Lower lobe of right lung (tissue), 2 donors: ENCODE results near the gene WDR59. TPM values are rescaled to one million over a fixed set of nuclear protein-coding genes. Genes with fewer than 3 reads are reported as not detected.

Source experiments
- ATAC-seq, 2 donors: fragments of 200-7000 bp; cut with Tn5 transposase; one replicate each; pipeline ENCODE4 v1.9.1; 2020 to 2022; ENCODE audit warnings: mild to moderate bottlenecking in 2 of 2, moderate library complexity in 2 of 2
- DNase-seq: peaks from one replicate; pipeline ENCODE4 v3.0.0-alpha.2; 2020
- H3K27ac ChIP-seq: fragments of 200-600 bp; one replicate; pipeline ENCODE4 v1.8.0; 2022
- H3K27me3 ChIP-seq: fragments of 200-600 bp; one replicate; pipeline ENCODE4 v1.8.0; 2022; ENCODE audit warnings: low read depth
- H3K36me3 ChIP-seq: fragments of 200-600 bp; one replicate; pipeline ENCODE4 v1.8.0; 2022; ENCODE audit warnings: mild to moderate bottlenecking
- H3K4me1 ChIP-seq: fragments of 200-600 bp; one replicate; pipeline ENCODE4 v1.8.0; 2022
- H3K4me3 ChIP-seq: fragments of 200-600 bp; one replicate; pipeline ENCODE4 v1.8.0; 2022; ENCODE audit warnings: mild to moderate bottlenecking
- H3K9me3 ChIP-seq: fragments of 200-600 bp; one replicate; pipeline ENCODE4 v1.8.0; 2022
- intact Hi-C: fragments of 100-400 bp; cut with DNase I; formaldehyde crosslinking; loops from one replicate; pipeline ENCODE4 v1.11.0; 2022
- total RNA-seq: library from RNA; stranded (reverse); fragmentation: NEBNext Ultra II Directional; extraction: Animal tissue kit (Norgen Biotek cat#: 25700); gene quantifications from one replicate; pipeline ENCODE4 v1.2.1, GENCODE V29; 2021
- TF ChIP-seq, protein P1 (sequence below): fragments of 200-600 bp; IDR thresholded peaks from one replicate; pipeline ENCODE4 v1.8.0; 2022; ENCODE audit warnings: antibody characterized with exemption, mild to moderate bottlenecking
- donor health status: DM: no; HTN: yes; CAD: no; lungs with severe emphysema.

Gene WDR59
- total RNA-seq, 1 donor from 2014 or later, result 49.5 TPM

- DNase-seq, result no peak
- Histone ChIP-seq H3K4me3 (no peak overlapping the region), H3K36me3 (peaks cover 45% of the 10 kb centered on the region), H3K27me3 (no peaks in the 10 kb centered on the region), H3K4me1 (no peaks in the 10 kb centered on the region), H3K9me3 (no peaks in the 10 kb centered on the region), H3K27ac (no peak overlapping the region)
- intact Hi-C loops, result no loop called here
- ATAC-seq, result no peak
- TF ChIP-seq, protein P1, sequence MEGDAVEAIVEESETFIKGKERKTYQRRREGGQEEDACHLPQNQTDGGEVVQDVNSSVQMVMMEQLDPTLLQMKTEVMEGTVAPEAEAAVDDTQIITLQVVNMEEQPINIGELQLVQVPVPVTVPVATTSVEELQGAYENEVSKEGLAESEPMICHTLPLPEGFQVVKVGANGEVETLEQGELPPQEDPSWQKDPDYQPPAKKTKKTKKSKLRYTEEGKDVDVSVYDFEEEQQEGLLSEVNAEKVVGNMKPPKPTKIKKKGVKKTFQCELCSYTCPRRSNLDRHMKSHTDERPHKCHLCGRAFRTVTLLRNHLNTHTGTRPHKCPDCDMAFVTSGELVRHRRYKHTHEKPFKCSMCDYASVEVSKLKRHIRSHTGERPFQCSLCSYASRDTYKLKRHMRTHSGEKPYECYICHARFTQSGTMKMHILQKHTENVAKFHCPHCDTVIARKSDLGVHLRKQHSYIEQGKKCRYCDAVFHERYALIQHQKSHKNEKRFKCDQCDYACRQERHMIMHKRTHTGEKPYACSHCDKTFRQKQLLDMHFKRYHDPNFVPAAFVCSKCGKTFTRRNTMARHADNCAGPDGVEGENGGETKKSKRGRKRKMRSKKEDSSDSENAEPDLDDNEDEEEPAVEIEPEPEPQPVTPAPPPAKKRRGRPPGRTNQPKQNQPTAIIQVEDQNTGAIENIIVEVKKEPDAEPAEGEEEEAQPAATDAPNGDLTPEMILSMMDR, result no peak
These were observed 112.6 kb downstream of the WDR59 start for GRCh38 chr16:74872302-74872701.

GRCh38 chr16:74871608-74872007, 113.3 kb downstream of the WDR59 start:
- intact Hi-C loops, result no loop called here
- Histone ChIP-seq H3K9me3 (no peaks in the 10 kb centered on the region), H3K4me3 (no peak overlapping the region), H3K27ac (no peak overlapping the region), H3K36me3 (peaks cover 40% of the 10 kb centered on the region), H3K27me3 (no peaks in the 10 kb centered on the region), H3K4me1 (no peaks in the 10 kb centered on the region)
- no peak for DNase-seq
- TF ChIP-seq, protein P1, result no peak
- no peak for ATAC-seq

DNA sequence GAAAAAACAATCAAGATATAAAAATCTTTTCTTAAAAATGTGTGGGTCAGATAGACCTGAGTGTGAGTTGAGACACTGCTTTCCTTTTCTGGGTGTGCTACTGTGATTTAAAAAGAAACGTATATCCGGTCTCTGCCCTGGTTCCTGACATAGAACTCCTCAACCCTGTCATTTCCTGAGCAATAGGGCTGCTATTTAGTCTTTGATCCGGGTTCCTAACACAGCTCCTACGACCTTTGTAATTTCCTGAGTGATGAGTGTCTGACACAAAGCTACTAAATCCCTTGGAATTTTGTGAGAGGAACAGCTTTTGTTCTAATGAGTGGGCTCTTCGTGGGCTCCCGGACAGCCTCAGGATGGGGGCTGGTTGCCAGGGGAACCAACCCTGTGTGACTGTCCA, 116.4 kb downstream of the WDR59 start:
- Histone ChIP-seq H3K27me3 (no peaks in the 10 kb centered on the region), H3K36me3 (peaks cover 20% of the 10 kb centered on the region), H3K27ac (peak overlapping the region; percentile 61), H3K4me1 (no peaks in the 10 kb centered on the region), H3K4me3 (no peak overlapping the region), H3K9me3 (no peaks in the 10 kb centered on the region)
- peak in 1 of 2 donors; percentile 21 for ATAC-seq
- no peak for DNase-seq
- intact Hi-C loops, result no loop called here
- TF ChIP-seq, protein P1, result no peak

- H3K27me3 ChIP-seq, result no peaks in the 10 kb centered on the region
- TF ChIP-seq, protein P1, result no peak
- H3K4me1 ChIP-seq, result no peaks in the 10 kb centered on the region
- intact Hi-C loops, result no loop called here
- no peaks in the 10 kb centered on the region for H3K9me3 ChIP-seq
- peaks cover 16% of the 10 kb centered on the region for H3K36me3 ChIP-seq
- DNase-seq (no peak), ATAC-seq (no peak)
- no peak overlapping the region for H3K27ac ChIP-seq
- H3K4me3 ChIP-seq, result no peak overlapping the region
These were observed 116.9 kb downstream of the WDR59 start for GRCh38 chr16:74868035-74868434.

- no peak overlapping the region for H3K4me3 ChIP-seq
- no peak for DNase-seq
- H3K4me1 ChIP-seq, result no peaks in the 10 kb centered on the region
- no peak for ATAC-seq
- H3K27me3 ChIP-seq, result no peaks in the 10 kb centered on the region
- TF ChIP-seq, protein P1, result no peak
- intact Hi-C loops, result no loop called here
- no peak overlapping the region for H3K27ac ChIP-seq
- peaks cover 9% of the 10 kb centered on the region for H3K36me3 ChIP-seq
- no peaks in the 10 kb centered on the region for H3K9me3 ChIP-seq
These were observed 117.6 kb downstream of the WDR59 start for GRCh38 chr16:74867281-74867849.
